Neuronal stem cell (in vitro differentiated cells): ENCODE results near the gene STEAP2.

ENCODE experiments used
- DNase-seq: peaks from one replicate; pipeline ENCODE4 v3.0.0-alpha.2; 2013; ENCODE audit warnings: low spot score
- H2AFZ ChIP-seq: one replicate; pipeline ENCODE4 v1.6.1; 2013; ENCODE audit warnings: mild to moderate bottlenecking, low read length, inconsistent platforms
- H2AK5ac ChIP-seq: 2 replicates; pipeline ENCODE4 v1.6.1; 2013; ENCODE audit warnings: low read depth, mild to moderate bottlenecking, inconsistent platforms, low read length, moderate library complexity, mixed read lengths
- H2BK120ac ChIP-seq: 2 replicates; pipeline ENCODE4 v1.6.1; 2013; ENCODE audit warnings: low read depth, mild to moderate bottlenecking, inconsistent platforms, low read length, moderate library complexity, mixed read lengths
- H2BK12ac ChIP-seq: one replicate; pipeline ENCODE4 v1.6.1; 2013; ENCODE audit warnings: low read length, inconsistent platforms
- H2BK15ac ChIP-seq: 2 replicates; pipeline ENCODE4 v1.6.1; 2013; ENCODE audit warnings: mild to moderate bottlenecking, low read length, inconsistent platforms, mixed read lengths
- H2BK5ac ChIP-seq: one replicate; pipeline ENCODE4 v1.6.1; 2013; ENCODE audit warnings: inconsistent platforms, mild to moderate bottlenecking, low read length, moderate library complexity
- H3K14ac ChIP-seq: one replicate; pipeline ENCODE4 v1.6.1; 2013; ENCODE audit warnings: low read length, inconsistent platforms
- H3K18ac ChIP-seq: 2 replicates; pipeline ENCODE4 v1.6.1; 2013; ENCODE audit warnings: low read length, inconsistent platforms
- H3K23ac ChIP-seq: 2 replicates; pipeline ENCODE4 v1.6.1; 2013; ENCODE audit warnings: low read depth, mild to moderate bottlenecking, mixed read lengths, low read length, inconsistent platforms; ENCODE audit not compliant: poor library complexity
- H3K27ac ChIP-seq: replicated peaks from 3 replicates; pipeline ENCODE4 v1.5.1; 2013; ENCODE audit warnings: low read length, inconsistent platforms
- H3K27me3 ChIP-seq, 3 experiments: 2 replicates each; pipeline ENCODE4 v1.6.1; 2013; ENCODE audit warnings: low read length in 3 of 3, mild to moderate bottlenecking in 2 of 3, inconsistent platforms in 1 of 3, low read depth in 1 of 3, mixed read lengths in 1 of 3, moderate library complexity in 1 of 3; ENCODE audit not compliant: control insufficient read depth in 3 of 3, insufficient read depth in 3 of 3
- H3K36me3 ChIP-seq, 2 donors: replicated peaks in 1 of 2; 2 replicates each; pipeline ENCODE4 v1.6.1; 2013; ENCODE audit warnings: low read length in 2 of 2; ENCODE audit not compliant: control insufficient read depth in 2 of 2, insufficient read depth in 2 of 2
- H3K4ac ChIP-seq: 2 replicates; pipeline ENCODE4 v1.6.1; 2013; ENCODE audit warnings: inconsistent platforms, mild to moderate bottlenecking, low read length, moderate library complexity
- H3K4me1 ChIP-seq, 2 donors: 1 replicate in 1 of 2; 2 replicates in 1 of 2; pipeline ENCODE4 v1.6.1; 2013; ENCODE audit warnings: low read length in 2 of 2, low read depth in 1 of 2; ENCODE audit not compliant: control insufficient read depth in 2 of 2, insufficient read depth in 1 of 2
- H3K4me2 ChIP-seq: one replicate; pipeline ENCODE4 v1.6.1; 2013; ENCODE audit warnings: mild to moderate bottlenecking, low read length, inconsistent platforms; ENCODE audit not compliant: insufficient read depth, poor library complexity, severe bottlenecking
- H3K4me3 ChIP-seq, 2 donors: 2 replicates each; pipeline ENCODE4 v1.5.1; 2013; ENCODE audit warnings: low read length in 2 of 2, mild to moderate bottlenecking in 2 of 2, inconsistent platforms in 1 of 2, moderate library complexity in 1 of 2
- H3K79me1 ChIP-seq: one replicate; pipeline ENCODE4 v1.6.1; 2013; ENCODE audit warnings: low read depth, mild to moderate bottlenecking, inconsistent platforms, low read length, moderate library complexity
- H3K9ac ChIP-seq: one replicate; pipeline ENCODE4 v1.6.1; 2013; ENCODE audit warnings: mild to moderate bottlenecking, low read depth, low read length, inconsistent platforms; ENCODE audit not compliant: poor library complexity
- H3K9me3 ChIP-seq, 2 donors: replicated peaks in 1 of 2; 2 replicates each; pipeline versions ENCODE3 to v1.6.1; 2013; ENCODE audit warnings: low read length in 2 of 2, mild to moderate bottlenecking in 2 of 2, inconsistent platforms in 1 of 2, low read depth in 1 of 2, mixed read lengths in 1 of 2, moderate library complexity in 1 of 2; ENCODE audit not compliant: control insufficient read depth in 2 of 2, insufficient read depth in 1 of 2
- H4K8ac ChIP-seq: one replicate; pipeline ENCODE4 v1.6.1; 2013; ENCODE audit warnings: low read depth, mild to moderate bottlenecking, inconsistent platforms, low read length, moderate library complexity
- H4K91ac ChIP-seq: one replicate; pipeline ENCODE4 v1.6.1; 2013; ENCODE audit warnings: low read length, low read depth, mild to moderate bottlenecking, inconsistent platforms; ENCODE audit not compliant: poor library complexity
- WGBS, 2 donors: extraction: QIAGEN DNeasy Blood & Tissue Kit; methylation state at CpG; one replicate each; pipeline ENCODE4 v1.1.7; 2013; ENCODE audit warnings: missing lambda C conversion rate in 2 of 2, mixed read lengths in 1 of 2; ENCODE audit not compliant: insufficient read length in 2 of 2, insufficient replicate concordance in 1 of 2; ENCODE audit errors: extremely low coverage in 2 of 2; 5-methylcytosine and 5-hydroxymethylcytosine counted together

Gene STEAP2

GRCh38 chr7:90262438-90262837, 50.9 kb downstream of the STEAP2 start:
- no peak overlapping the region for H3K14ac ChIP-seq
- no peak overlapping the region for H2BK5ac ChIP-seq
- H2BK120ac ChIP-seq: no peak overlapping the region
- H3K18ac ChIP-seq: no peak overlapping the region
- no peaks in the 10 kb centered on the region for H3K79me1 ChIP-seq
- H3K36me3 ChIP-seq: no peaks in the 10 kb centered on the region
- no peak overlapping the region for H2BK12ac ChIP-seq
- H3K4me3 ChIP-seq: no peak overlapping the region
- no peak overlapping the region for H4K8ac ChIP-seq
- no peak overlapping the region for H3K4me2 ChIP-seq
- H4K91ac ChIP-seq: no peak overlapping the region
- no peak overlapping the region for H2BK15ac ChIP-seq
- H3K27me3 ChIP-seq: no peaks in the 10 kb centered on the region
- no peak for DNase-seq
- no peak overlapping the region for H3K4ac ChIP-seq
- no peaks in the 10 kb centered on the region for H3K9me3 ChIP-seq
- no peak overlapping the region for H3K23ac ChIP-seq
- no peak overlapping the region for H3K27ac ChIP-seq
- no peak overlapping the region for H2AK5ac ChIP-seq
- H3K9ac ChIP-seq: no peak overlapping the region
- no peak overlapping the region for H2AFZ ChIP-seq
- H3K4me1 ChIP-seq: no peaks in the 10 kb centered on the region

GRCh38 chr7:90266808-90267207, 55.3 kb downstream of the STEAP2 start:
- Histone ChIP-seq H2BK5ac (no peak overlapping the region), H2AK5ac (no peak overlapping the region), H3K4me1 (no peaks in the 10 kb centered on the region), H3K27me3 (no peaks in the 10 kb centered on the region), H2BK15ac (no peak overlapping the region), H3K9ac (no peak overlapping the region), H2BK120ac (no peak overlapping the region), H3K23ac (no peak overlapping the region), H3K4me2 (no peak overlapping the region), H3K18ac (no peak overlapping the region), H3K4ac (no peak overlapping the region), H3K36me3 (no peaks in the 10 kb centered on the region), H3K14ac (no peak overlapping the region), H2BK12ac (no peak overlapping the region), H2AFZ (no peak overlapping the region), H3K4me3 (no peak overlapping the region), H4K8ac (no peak overlapping the region), H3K9me3 (no peaks in the 10 kb centered on the region), H4K91ac (no peak overlapping the region), H3K27ac (no peak overlapping the region), H3K79me1 (no peaks in the 10 kb centered on the region)
- no CpG with 5 or more reads among the region's 3 CpGs for WGBS, 2 donors
- DNase-seq: no peak

GRCh38 chr7:90267263-90267858, 55.8 kb downstream of the STEAP2 start:
- no peak overlapping the region for H2BK5ac ChIP-seq
- H3K9me3 ChIP-seq: no peaks in the 10 kb centered on the region
- H3K36me3 ChIP-seq: no peaks in the 10 kb centered on the region
- no CpG with 5 or more reads among the region's 5 CpGs for WGBS, 2 donors
- H3K14ac ChIP-seq: no peak overlapping the region
- no peak overlapping the region for H3K18ac ChIP-seq
- no peak overlapping the region for H4K8ac ChIP-seq
- H2AK5ac ChIP-seq: no peak overlapping the region
- H3K27me3 ChIP-seq: no peaks in the 10 kb centered on the region
- H2AFZ ChIP-seq: no peak overlapping the region
- H3K4me1 ChIP-seq: no peaks in the 10 kb centered on the region
- no peak overlapping the region for H2BK12ac ChIP-seq
- no peak overlapping the region for H3K4ac ChIP-seq
- H3K4me2 ChIP-seq: no peak overlapping the region
- H3K9ac ChIP-seq: no peak overlapping the region
- no peaks in the 10 kb centered on the region for H3K79me1 ChIP-seq
- no peak overlapping the region for H3K27ac ChIP-seq
- DNase-seq: no peak
- H2BK15ac ChIP-seq: no peak overlapping the region
- H3K4me3 ChIP-seq: no peak overlapping the region
- H2BK120ac ChIP-seq: no peak overlapping the region
- no peak overlapping the region for H4K91ac ChIP-seq
- H3K23ac ChIP-seq: no peak overlapping the region

GRCh38 chr7:90269163-90269562, 57.6 kb downstream of the STEAP2 start:
- Histone ChIP-seq H2BK120ac (no peak overlapping the region), H2AK5ac (no peak overlapping the region), H3K4me1 (no peaks in the 10 kb centered on the region), H2AFZ (peak overlapping the region; percentile 0), H3K4ac (no peak overlapping the region), H3K4me3 (no peak overlapping the region), H3K14ac (no peak overlapping the region), H3K79me1 (no peaks in the 10 kb centered on the region), H4K91ac (no peak overlapping the region), H3K23ac (no peak overlapping the region), H3K36me3 (no peaks in the 10 kb centered on the region), H3K27me3 (no peaks in the 10 kb centered on the region), H2BK12ac (no peak overlapping the region), H3K9ac (no peak overlapping the region), H2BK15ac (no peak overlapping the region), H3K18ac (no peak overlapping the region), H2BK5ac (no peak overlapping the region), H3K4me2 (no peak overlapping the region), H3K27ac (no peak overlapping the region), H4K8ac (no peak overlapping the region), H3K9me3 (no peaks in the 10 kb centered on the region)
- no CpG with 5 or more reads among the region's 1 CpG for WGBS, 2 donors
- DNase-seq: no peak
